ENCODE data around the gene INPP5A. TPM values are rescaled to one million over a fixed set of nuclear protein-coding genes. Genes with fewer than 3 reads are reported as not detected.

INPP5A gene
- total and polyA plus RNA-seq, 2 of the 13 experiments (the other 11 are each of a cell fraction or from before 2014, with no cell fraction given): 17.5 to 37.9 TPM

- ATAC-seq (no peak; the same call in 2 of the 3 replicates), DNase-seq (ENCODE audit: low spot score) (no peak), FAIRE-seq (no peak)
- no TSS peak for BruUV-seq (replicated peaks)
- Histone ChIP-seq H3K27ac (ENCODE audit: extremely low read length, insufficient read depth, low read length) (no peak overlapping the region), H3K27me3 (ENCODE audit: control insufficient read depth in 1 of 2, insufficient read depth in 2 of 2, low read length in 2 of 2) (no peaks in the 10 kb centered on the region), H3K36me3 (replicated peaks in 1 of 2; ENCODE audit: control insufficient read depth in 1 of 2, insufficient read depth in 2 of 2, low read length in 2 of 2) (no peaks in the 10 kb centered on the region), H3K4me3 (replicated peaks in 1 of 3; ENCODE audit: insufficient read depth in 1 of 3, low read depth in 2 of 3, low read length in 3 of 3) (no peak overlapping the region), H2AFZ (ENCODE audit: low read length) (no peak overlapping the region), H3K9me3 (ENCODE audit: low read length) (no peaks in the 10 kb centered on the region), H3K4me2 (ENCODE audit: low read depth, low read length) (no peak overlapping the region), H3K9ac (ENCODE audit: insufficient read depth, low read depth, low read length) (no peak overlapping the region), H3K79me2 (ENCODE audit: insufficient read depth, low read length) (no peaks in the 10 kb centered on the region), H3K4me1 (ENCODE audit: insufficient read depth, low read length) (no peaks in the 10 kb centered on the region), H4K20me1 (ENCODE audit: insufficient read depth, low read length) (no peaks in the 10 kb centered on the region)
- WGBS (ENCODE audit: low lambda C conversion rate): 95% methylated on average over 12 of the region's 24 CpGs
- ChIA-PET CTCF (ENCODE audit: low intra/inter-chr PET ratio, low total read pairs) (no interaction called here), POLR2A (no interaction called here)
- in situ Hi-C loops (cut with HindIII; ENCODE audit: extremely low pct_ligation_motif_present, low pct_unique_long_range_greater_than_20kb) (loop anchor here (5.0 to 10.0 kb wide), 2 partner anchors 169 to 246 kb away; no protein-coding TSS in a partner anchor), intact Hi-C loops (cut with micrococcal nuclease; ENCODE audit: unreplicated experiment) (no loop called here)
- TF ChIP-seq RXRA (CRISPR knock-in tag; IDR thresholded peaks at IDR 0.05): no peak
- no peak for TF ChIP-seq ZNF75D (CRISPR knock-in tag; IDR thresholded peaks at IDR 0.05; ENCODE audit: borderline replicate concordance)
- TF ChIP-seq AFF4 (CRISPR knock-in tag; IDR thresholded peaks at IDR 0.05): no peak
- no peak for TF ChIP-seq LBX2 (CRISPR knock-in tag; IDR thresholded peaks at IDR 0.05; ENCODE audit: borderline replicate concordance)
- TF ChIP-seq ZNF33A (CRISPR knock-in tag; IDR thresholded peaks at IDR 0.05; ENCODE audit: borderline replicate concordance): no peak
- TF ChIP-seq PBX3 (CRISPR knock-in tag; IDR thresholded peaks at IDR 0.05; ENCODE audit: borderline replicate concordance): no peak
- TF ChIP-seq RAD21 (CRISPR knock-in tag; IDR thresholded peaks at IDR 0.05): no peak
- TF ChIP-seq EP300 (IDR thresholded peaks at IDR 0.05; ENCODE audit: low read depth in 2 of 2, low read length in 2 of 2): no peak
- TF ChIP-seq EP300 (CRISPR knock-in tag; IDR thresholded peaks at IDR 0.05; ENCODE audit: borderline replicate concordance): no peak
- TF ChIP-seq CTCF (CRISPR knock-in tag; IDR thresholded peaks at IDR 0.05): no peak
- no peak for TF ChIP-seq RNF2 (conservative IDR thresholded peaks at IDR 0.05; ENCODE audit: low read depth)
Measured at GRCh38 chr10:132630666-132631337, 93.2 kb downstream of the INPP5A start.

All from HepG2 (cell line).